Gastrocnemius medialis (tissue), 4 donors: Measurements from ENCODE around the gene SLC25A17.

Experiments used
- POLR2A ChIP-seq, 2 donors: fragments of 450-650 bp; IDR thresholded peaks; one replicate each; pipeline ENCODE4 v1.6.1; 2017; ENCODE audit warnings: antibody characterized with exemption in 2 of 2, mild to moderate bottlenecking in 2 of 2, moderate library complexity in 2 of 2
- TF ChIP-seq, protein P1 (sequence below), 5 experiments: fragments of 450-650 bp in 3 of 5; fragments of 200-600 bp in 2 of 5; sonication (generic) in 2 of 5; IDR thresholded peaks in 4 of 5; conservative IDR thresholded peaks in 1 of 5; 1 replicate in 4 of 5; 2 replicates in 1 of 5; pipeline ENCODE4 v1.5.1; 2016 to 2019; ENCODE audit warnings: antibody characterized with exemption in 5 of 5, mild to moderate bottlenecking in 3 of 5, moderate library complexity in 3 of 5

DNA sequence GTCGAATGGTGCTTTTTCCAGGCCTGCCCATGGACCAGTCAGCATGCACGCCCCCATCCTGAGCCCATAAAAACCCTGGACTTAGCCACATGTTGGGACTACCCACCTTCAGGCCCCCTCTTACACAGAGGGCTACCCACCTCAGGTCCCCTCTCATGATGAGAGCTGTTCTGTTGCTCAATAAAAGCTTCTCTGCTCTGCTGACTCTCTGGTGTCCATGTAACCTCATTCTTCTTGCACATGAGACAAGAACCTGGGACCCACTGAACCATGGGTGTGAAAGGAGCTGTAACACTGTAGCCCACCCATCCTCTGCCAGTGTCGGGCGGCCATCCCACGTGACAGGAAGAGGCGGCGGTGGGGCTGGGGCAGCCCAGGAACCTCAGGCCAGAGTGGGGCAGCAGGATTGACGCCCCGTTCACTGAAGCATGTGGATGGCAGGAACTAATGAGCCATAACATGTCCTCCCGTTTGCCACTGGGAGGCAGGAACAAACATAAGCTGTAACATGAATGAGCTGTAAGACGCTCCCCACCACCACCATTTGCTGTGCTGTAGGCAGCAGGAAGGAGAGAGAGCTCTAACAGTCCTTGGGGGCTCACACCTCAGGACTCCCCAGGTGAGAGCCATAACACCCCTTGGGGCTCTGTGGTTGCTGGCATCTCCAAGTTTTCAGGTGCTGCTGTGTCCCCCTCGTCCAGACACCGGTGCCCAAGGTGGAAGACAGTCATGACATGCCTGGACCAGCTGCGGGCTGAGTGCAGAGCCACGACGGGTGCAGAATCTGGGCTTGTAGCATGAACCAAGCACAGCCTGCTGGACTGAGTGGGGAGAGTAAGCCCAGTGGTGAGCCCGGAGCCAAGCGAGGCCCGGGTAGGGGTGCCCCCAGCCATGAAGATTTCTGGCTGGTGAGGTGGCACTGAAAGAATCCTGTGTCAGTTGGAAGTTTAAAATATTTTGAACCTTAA is 70.5 kb downstream of the SLC25A17 start:
- TF ChIP-seq, protein P1, sequence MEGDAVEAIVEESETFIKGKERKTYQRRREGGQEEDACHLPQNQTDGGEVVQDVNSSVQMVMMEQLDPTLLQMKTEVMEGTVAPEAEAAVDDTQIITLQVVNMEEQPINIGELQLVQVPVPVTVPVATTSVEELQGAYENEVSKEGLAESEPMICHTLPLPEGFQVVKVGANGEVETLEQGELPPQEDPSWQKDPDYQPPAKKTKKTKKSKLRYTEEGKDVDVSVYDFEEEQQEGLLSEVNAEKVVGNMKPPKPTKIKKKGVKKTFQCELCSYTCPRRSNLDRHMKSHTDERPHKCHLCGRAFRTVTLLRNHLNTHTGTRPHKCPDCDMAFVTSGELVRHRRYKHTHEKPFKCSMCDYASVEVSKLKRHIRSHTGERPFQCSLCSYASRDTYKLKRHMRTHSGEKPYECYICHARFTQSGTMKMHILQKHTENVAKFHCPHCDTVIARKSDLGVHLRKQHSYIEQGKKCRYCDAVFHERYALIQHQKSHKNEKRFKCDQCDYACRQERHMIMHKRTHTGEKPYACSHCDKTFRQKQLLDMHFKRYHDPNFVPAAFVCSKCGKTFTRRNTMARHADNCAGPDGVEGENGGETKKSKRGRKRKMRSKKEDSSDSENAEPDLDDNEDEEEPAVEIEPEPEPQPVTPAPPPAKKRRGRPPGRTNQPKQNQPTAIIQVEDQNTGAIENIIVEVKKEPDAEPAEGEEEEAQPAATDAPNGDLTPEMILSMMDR (IDR thresholded peaks at IDR 0.05 in 4 of 5, conservative IDR thresholded peaks at IDR 0.05 in 1 of 5): no peak
- no peak for TF ChIP-seq POLR2A (IDR thresholded peaks at IDR 0.05)
